Activated T-helper 9 cell treated with anti-CD3 and anti-CD28 coated beads, Interleukin-2, amount 50 U/mL, for 16 hours (primary cell): ENCODE measurements around the gene CDKN2AIP.

Experiments used
- DNase-seq: peaks from one replicate; pipeline ENCODE4 v3.0.0-alpha.2; 2020; ENCODE audit warnings: low read depth

The CDKN2AIP gene, protein sequence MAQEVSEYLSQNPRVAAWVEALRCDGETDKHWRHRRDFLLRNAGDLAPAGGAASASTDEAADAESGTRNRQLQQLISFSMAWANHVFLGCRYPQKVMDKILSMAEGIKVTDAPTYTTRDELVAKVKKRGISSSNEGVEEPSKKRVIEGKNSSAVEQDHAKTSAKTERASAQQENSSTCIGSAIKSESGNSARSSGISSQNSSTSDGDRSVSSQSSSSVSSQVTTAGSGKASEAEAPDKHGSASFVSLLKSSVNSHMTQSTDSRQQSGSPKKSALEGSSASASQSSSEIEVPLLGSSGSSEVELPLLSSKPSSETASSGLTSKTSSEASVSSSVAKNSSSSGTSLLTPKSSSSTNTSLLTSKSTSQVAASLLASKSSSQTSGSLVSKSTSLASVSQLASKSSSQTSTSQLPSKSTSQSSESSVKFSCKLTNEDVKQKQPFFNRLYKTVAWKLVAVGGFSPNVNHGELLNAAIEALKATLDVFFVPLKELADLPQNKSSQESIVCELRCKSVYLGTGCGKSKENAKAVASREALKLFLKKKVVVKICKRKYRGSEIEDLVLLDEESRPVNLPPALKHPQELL

GRCh38 chr4:183444214-183445096 lies at the start of gene CDKN2AIP:
TSS of gene CDKN2AIP (plus strand) at chr4:183444636. CDS start at chr4:183444798, 162 bp downstream.
- peak; percentile 89 for DNase-seq

GRCh38 chr4:183395395-183395794 lies 49.0 kb upstream of the CDKN2AIP start:
- DNase-seq, result no peak

- DNase-seq, result no peak
Measured at GRCh38 chr4:183396227-183396637, 48.2 kb upstream of the CDKN2AIP start.

- DNase-seq, result no peak
Measured at GRCh38 chr4:183397741-183398297, 46.6 kb upstream of the CDKN2AIP start.

DNA sequence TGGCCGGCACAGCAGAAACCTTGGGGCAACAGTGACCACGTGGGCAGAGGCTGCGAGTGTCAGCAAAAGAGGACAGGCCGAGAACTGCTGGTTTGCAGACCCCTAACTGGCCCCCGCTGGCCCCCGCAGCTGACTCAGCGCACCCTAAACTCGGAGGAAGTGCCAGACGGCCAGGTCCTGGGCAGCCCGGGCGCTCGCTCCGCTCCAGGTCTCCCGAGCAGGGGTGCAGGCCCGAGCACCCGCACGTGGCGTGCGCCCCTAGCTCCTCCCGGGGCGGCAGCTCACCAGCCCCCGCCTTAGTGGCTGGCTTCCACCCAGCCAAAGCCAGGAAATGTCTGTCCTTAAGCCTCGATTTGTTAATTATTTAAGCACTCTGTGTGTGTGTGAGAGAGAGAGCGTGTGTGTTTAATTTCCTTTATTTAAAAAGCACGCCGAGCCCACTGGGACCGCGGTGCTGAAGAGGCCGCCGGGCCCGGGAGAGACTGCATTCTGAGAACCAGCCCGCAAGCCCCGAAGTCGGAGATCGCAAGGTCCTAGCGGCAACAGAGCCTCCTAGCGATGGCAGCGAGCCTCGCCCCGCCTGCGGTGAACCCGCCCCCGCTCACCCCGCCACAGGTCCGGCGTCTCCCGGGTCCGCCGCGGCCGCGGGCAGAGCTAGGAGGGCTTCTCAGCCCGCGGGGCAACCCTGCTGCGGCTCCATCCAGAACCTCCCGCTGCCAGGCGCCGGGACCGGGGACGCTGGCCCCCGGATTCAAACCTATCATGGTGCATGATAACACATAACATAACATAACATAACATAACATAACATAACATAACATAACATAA lies 45.9 kb upstream of the CDKN2AIP start:
- peak; percentile 53 for DNase-seq

GRCh38 chr4:183399126-183399522 lies 45.3 kb upstream of the CDKN2AIP start:
- no peak for DNase-seq

DNA sequence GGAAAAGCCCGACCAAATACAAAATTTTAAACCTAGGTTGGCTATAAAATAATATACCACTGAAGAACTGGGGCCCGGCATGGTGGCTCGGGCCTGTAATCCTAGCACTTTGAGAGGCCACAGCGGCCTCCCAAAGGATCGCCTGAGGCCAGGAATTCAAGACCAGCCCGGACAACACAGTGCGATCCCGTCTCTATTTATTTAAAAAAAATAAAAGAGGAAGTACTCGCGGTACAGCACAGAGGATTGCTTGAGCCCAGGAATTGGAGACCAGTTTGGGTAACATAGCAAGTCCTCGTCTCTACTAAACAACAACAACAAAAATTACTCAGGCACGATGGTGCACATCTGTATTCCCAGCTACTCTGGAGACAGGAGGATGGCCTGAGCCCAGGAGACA lies 44.8 kb upstream of the CDKN2AIP start:
- DNase-seq, result no peak

DNA sequence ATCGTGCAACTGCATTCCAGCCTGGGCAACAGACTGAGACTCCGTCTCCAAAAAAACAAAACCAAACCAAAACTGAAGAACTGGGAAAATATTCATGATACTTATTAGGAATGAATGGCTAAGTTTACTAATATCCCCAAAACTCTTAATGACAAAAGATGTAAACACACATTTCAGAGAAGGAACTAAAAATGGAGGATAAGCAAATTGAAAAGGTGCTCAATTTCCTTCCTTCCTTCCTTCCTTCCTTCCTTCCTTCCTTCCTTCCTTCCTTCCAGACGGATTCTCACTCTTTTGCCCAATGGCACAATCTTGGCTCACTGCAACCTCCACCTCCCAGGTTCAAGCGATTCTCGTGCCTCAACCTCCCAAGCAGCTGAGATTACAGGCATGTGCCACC lies 44.4 kb upstream of the CDKN2AIP start:
- DNase-seq, result no peak

- DNase-seq, result no peak
Measured at GRCh38 chr4:183401473-183401872, 43.0 kb upstream of the CDKN2AIP start.

- no peak for DNase-seq
Measured at GRCh38 chr4:183402771-183403170, 41.7 kb upstream of the CDKN2AIP start.

DNA sequence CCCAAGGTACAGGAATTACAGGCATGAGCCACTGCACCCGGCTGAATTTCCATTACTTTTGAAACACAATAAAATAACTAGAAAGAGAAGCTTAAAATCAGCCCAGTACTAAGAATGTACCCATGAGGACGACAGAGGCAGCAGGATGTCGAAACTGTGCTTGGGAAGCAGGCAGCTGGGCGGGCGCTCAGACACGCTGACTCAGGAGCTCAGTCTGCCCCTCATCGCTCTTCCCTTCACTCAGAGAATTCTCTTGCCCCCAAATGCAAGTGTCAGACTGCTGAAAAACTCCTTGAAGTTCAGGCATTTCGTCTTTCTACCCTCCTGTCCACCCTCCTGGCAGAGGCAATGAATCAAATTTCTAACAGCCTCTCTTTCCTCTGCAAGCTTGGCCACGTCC lies 41.0 kb upstream of the CDKN2AIP start:
- no peak for DNase-seq

- DNase-seq, result no peak
Measured at GRCh38 chr4:183403961-183404360, 40.5 kb upstream of the CDKN2AIP start.

- DNase-seq, result no peak
Measured at GRCh38 chr4:183405303-183405702, 39.1 kb upstream of the CDKN2AIP start.

- DNase-seq, result peak; percentile 85
Measured at GRCh38 chr4:183407128-183407585, 37.3 kb upstream of the CDKN2AIP start.

DNA sequence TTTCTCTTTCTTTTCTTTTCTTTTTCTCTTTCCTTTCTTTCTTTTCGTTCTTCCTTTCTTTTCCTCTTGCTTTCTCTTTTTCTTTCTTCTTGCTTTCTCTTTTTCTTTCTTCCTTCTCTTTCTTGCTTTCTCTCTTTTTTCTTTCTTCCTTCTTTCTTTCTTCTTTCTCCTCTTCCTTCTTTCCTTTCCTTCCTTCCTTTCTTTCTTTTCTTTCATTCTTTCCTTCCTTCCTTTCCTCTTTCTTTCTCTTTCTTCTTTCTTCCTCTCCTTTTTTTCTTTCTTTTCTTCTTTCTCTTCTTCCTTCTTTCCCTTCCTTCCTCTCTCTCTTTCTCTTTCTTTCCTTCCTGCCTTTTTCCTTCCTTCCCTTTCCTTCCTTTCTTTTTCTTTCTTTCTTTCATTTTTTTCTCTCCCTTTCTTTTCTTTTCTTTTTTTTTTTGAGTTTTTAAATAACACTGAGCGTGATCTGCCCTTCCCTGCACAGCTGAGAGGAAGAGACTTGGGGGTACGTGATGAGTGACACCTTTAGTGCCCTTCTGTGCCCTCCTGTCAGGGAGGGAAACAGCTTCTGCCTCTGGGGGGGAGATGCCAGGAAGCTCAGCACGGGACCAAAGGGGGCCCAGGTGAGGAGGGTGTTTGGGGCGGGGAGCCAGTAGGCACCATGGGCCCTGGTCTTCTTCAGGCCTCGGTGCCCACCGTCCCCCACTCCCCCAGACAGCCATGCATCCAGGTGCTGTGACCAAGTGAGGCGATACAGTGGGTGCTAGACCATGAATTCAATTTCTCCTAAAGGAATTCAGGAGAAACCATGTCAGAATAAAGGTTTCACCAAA lies 36.6 kb upstream of the CDKN2AIP start:
- no peak for DNase-seq

- no peak for DNase-seq
Measured at GRCh38 chr4:183408796-183409195, 35.6 kb upstream of the CDKN2AIP start.

GRCh38 chr4:183409483-183409882 lies 35.0 kb upstream of the CDKN2AIP start:
- DNase-seq, result no peak

DNA sequence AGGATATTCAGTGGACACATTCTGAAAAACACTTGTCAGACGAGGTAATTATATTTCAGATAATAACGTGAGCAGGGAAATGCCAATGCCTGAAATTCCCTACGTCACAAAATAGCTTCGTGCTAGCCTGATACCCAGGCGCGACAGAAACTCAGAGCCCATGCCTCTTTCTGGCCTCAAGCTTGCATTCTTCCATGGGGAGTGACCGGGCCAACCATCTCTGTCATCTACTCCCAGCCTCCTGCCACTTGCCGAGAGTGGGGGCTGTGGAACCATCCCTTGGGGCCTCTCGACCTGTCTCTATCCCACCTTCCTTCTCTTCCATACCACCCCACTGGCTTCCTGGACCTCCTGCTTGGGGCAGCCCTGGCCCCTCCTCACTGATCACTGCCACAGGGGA lies 34.5 kb upstream of the CDKN2AIP start:
- DNase-seq, result no peak

DNA sequence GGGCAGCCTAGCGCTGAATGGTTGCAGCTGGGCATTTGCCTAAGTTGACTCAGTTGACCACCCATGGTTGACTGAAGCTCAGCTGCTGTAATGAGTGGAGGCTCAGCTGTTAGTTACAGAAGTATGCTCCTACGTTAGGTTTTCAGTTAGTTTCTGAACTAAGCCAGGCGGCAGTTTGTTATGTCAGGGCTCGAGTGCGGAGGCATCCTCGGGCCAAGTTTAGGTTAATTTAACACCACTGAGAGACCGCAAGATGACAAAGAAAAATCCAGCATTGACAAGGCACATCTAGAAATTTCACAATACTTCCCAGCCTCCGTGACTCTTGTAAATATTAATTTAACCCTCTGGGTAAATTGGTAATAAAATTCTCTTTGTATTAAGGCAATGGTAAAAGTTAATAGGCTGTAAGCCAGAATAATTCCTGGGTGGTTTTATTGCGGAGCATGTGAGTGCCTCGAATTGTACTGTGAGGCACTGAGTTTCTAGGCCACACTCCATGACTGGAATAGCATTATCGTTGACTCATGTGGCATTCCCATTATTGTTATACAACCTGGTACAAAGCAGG lies 33.1 kb upstream of the CDKN2AIP start:
- no peak for DNase-seq

- no peak for DNase-seq
Measured at GRCh38 chr4:183412821-183413220, 31.6 kb upstream of the CDKN2AIP start.
